ENCODE data around the gene RASAL1.

RASAL1 gene

GRCh38 chr12:113114447-113115178 lies 20.9 kb downstream of the RASAL1 start:
- no peak for DNase-seq

GRCh38 chr12:113113397-113113796 lies 22.2 kb downstream of the RASAL1 start:
- no peak for DNase-seq

GRCh38 chr12:113112043-113112899 lies 23.3 kb downstream of the RASAL1 start:
- DNase-seq, result no peak

GRCh38 chr12:113111247-113111646 lies 24.3 kb downstream of the RASAL1 start:
- no peak for DNase-seq

- no peak for DNase-seq
Measured at GRCh38 chr12:113109872-113110599, 25.5 kb downstream of the RASAL1 start.

- DNase-seq, result no peak
Measured at GRCh38 chr12:113109360-113109759, 26.2 kb downstream of the RASAL1 start.

GRCh38 chr12:113108308-113108707 lies 27.3 kb downstream of the RASAL1 start:
- DNase-seq, result no peak

- DNase-seq, result no peak
Measured at GRCh38 chr12:113106361-113106760, 29.2 kb downstream of the RASAL1 start.

GRCh38 chr12:113105606-113106271 lies 29.8 kb downstream of the RASAL1 start:
- no peak for DNase-seq

GRCh38 chr12:113104953-113105510 lies 30.5 kb downstream of the RASAL1 start:
- no peak for DNase-seq

GRCh38 chr12:113103756-113104450 lies 31.7 kb downstream of the RASAL1 start:
- peak; percentile 73 for DNase-seq

- no peak for DNase-seq
Measured at GRCh38 chr12:113102811-113103210, 32.8 kb downstream of the RASAL1 start.

- no peak for DNase-seq
Measured at GRCh38 chr12:113101751-113102150, 33.8 kb downstream of the RASAL1 start.

- DNase-seq, result no peak
Measured at GRCh38 chr12:113099764-113100163, 35.8 kb downstream of the RASAL1 start.

- DNase-seq, result no peak
Measured at GRCh38 chr12:113099364-113099763, 36.2 kb downstream of the RASAL1 start.

- peak; percentile 75 for DNase-seq
Measured at GRCh38 chr12:113098441-113099028, 37.0 kb downstream of the RASAL1 start.

GRCh38 chr12:113097716-113098440 lies 37.7 kb downstream of the RASAL1 start:
- DNase-seq, result no peak

GRCh38 chr12:113096675-113097461 lies 38.7 kb downstream of the RASAL1 start:
- no peak for DNase-seq

- no peak for DNase-seq
Measured at GRCh38 chr12:113095405-113095804, 40.2 kb downstream of the RASAL1 start.

GRCh38 chr12:113094738-113095137 lies 40.8 kb downstream of the RASAL1 start:
- no peak for DNase-seq
